HG03045 (cell line): ENCODE data around the gene RING1.

ENCODE experiments used
- ATAC-seq: cut with Tn5 transposase; IDR thresholded peaks from one replicate; pipeline ENCODE4 v1.9.1; 2021; ENCODE audit warnings: mild to moderate bottlenecking, moderate library complexity; ENCODE audit not compliant: unreplicated experiment

Gene RING1

GRCh38 chr6:33208091-33208967 lies at the start of gene RING1:
Gene RING1 (plus strand): TSS chr6:33208500. CDS start chr6:33208823, 323 bp downstream.
- peak; percentile 44 for ATAC-seq

GRCh38 chr6:33160096-33160495 lies 48.2 kb upstream of the RING1 start:
- no peak for ATAC-seq

- no peak for ATAC-seq
Measured at GRCh38 chr6:33160728-33161344, 47.5 kb upstream of the RING1 start.

GRCh38 chr6:33161354-33162331 lies 46.7 kb upstream of the RING1 start:
- ATAC-seq, result peak; percentile 53

DNA sequence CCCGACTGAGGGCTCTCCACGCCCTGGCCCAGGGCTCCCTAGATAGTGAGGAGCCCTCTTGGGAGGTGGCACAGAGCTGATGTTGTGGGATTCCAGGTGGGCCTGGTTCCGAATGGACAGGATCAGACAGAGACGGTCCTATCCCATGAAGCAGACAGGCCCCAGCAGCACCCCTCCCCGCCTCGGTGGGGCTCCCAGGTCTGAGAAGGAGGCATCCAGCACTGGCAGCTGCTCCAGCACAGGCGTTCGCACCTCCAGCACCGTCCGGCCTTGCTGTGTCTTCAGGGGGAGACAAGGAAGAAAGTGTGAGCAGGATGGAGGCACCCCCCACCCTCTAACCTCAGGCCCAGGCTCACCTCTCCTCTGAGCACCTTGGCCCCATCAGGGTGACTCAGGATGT lies 44.8 kb upstream of the RING1 start:
- ATAC-seq, result no peak

DNA sequence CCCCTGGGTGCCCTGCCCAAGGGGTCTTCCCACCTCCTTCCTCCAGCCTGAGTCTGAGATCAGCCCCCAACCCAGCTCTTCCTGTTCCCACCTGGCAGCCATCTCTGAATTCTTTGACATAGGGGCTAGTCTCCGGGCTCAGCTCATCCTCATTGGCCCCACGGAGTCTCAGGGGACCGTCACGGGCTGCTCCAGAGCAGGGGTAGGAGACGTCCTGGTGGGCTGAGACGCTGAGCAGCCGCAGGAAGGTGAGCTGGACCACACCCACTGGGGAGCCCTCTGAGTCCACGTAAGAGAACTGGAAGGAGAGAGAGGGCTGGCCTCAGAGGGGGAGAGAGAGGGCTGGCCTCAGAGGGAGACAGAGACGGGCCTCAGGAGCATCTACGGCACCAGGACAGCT lies 44.1 kb upstream of the RING1 start:
- no peak for ATAC-seq

GRCh38 chr6:33164665-33165373 lies 43.5 kb upstream of the RING1 start:
- no peak for ATAC-seq

GRCh38 chr6:33165581-33166258 lies 42.6 kb upstream of the RING1 start:
- no peak for ATAC-seq

DNA sequence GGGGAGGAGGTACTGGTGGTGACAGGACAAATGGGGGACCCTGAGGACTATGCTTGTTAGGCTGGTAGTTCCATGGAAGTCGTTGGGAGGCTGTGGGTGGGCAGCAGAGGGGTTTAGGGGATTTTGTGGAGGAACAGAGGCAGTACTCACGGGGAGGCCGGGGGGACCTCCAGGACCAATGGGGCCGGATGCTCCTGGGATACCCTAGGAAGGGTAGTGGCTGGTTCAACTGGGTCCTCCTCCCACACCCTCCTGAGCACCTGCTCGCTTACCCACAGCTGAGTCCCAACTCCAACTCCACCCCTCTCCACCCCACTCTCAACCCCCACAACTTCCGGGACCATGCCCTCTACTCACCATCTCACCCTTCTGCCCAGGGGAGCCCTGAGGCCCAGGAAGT lies 41.9 kb upstream of the RING1 start:
- ATAC-seq, result no peak

DNA sequence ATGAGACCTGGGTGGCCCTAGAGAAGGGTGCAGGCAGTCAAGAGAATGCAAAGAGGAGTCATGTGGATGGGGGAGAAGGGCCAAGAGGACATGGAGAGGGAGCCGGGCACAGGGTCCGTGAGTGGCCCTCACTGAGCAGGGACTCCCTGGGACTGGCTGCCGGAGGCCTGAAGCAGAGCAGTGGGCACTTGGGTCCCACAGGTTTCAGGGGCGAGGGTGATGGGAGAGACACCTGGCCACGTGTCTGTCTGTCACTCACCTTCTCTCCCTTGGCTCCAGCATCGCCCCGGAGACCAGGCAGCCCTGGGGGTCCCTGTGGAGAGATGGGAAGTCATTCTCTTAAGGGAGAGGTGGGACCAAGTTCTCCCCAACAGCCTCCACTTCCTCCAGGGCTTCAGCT lies 41.5 kb upstream of the RING1 start:
- ATAC-seq, result no peak

GRCh38 chr6:33167374-33168283 lies 40.7 kb upstream of the RING1 start:
- ATAC-seq, result no peak

DNA sequence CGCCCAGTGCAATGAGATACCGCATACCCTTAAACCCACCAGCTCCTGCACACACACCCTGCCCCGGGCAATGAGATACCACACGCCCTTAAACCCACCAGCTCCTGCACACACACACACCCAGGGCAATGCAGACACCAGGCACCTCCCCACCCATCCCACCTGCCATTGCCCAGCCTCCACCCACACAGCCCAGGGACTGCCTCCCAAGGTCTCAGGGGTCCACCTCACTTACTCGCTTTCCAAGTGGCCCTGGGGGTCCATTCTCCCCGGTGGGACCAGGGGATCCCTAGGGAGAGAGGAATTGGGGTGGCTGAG lies 40.1 kb upstream of the RING1 start:
- no peak for ATAC-seq

GRCh38 chr6:33168639-33169038 lies 39.7 kb upstream of the RING1 start:
- ATAC-seq, result no peak

- ATAC-seq, result no peak
Measured at GRCh38 chr6:33169291-33170175, 38.8 kb upstream of the RING1 start.

- no peak for ATAC-seq
Measured at GRCh38 chr6:33170176-33171015, 37.9 kb upstream of the RING1 start.

GRCh38 chr6:33171016-33171879 lies 37.1 kb upstream of the RING1 start:
- ATAC-seq, result no peak
